GM21423 (cell line): ENCODE measurements around the gene ZCCHC10.
"Not testable (repeated sequence)": the region's sequence is repeated elsewhere in the genome, so short reads cannot be mapped to it uniquely, and the experiment has no call there.

Source experiments
- ATAC-seq: cut with Tn5 transposase; IDR thresholded peaks from one replicate; pipeline ENCODE4 v1.9.1; 2021; ENCODE audit warnings: mild to moderate bottlenecking, moderate library complexity; ENCODE audit not compliant: unreplicated experiment

The ZCCHC10 gene

GRCh38 chr5:133046560-133046959, 20.2 kb upstream of the ZCCHC10 start:
- ATAC-seq: not testable (repeated sequence)

- ATAC-seq: no peak
Measured at GRCh38 chr5:133041910-133042309, 15.6 kb upstream of the ZCCHC10 start.

- ATAC-seq: no peak
Measured at GRCh38 chr5:133041157-133041784, 14.9 kb upstream of the ZCCHC10 start.

- ATAC-seq: not testable (repeated sequence)
Measured at GRCh38 chr5:133036677-133037076, 10.3 kb upstream of the ZCCHC10 start.

GRCh38 chr5:133035224-133035623, 8.9 kb upstream of the ZCCHC10 start:
- no peak for ATAC-seq

- no peak for ATAC-seq
Measured at GRCh38 chr5:133034064-133034463, 7.7 kb upstream of the ZCCHC10 start.

- no peak for ATAC-seq
Measured at GRCh38 chr5:133032852-133033742, 6.7 kb upstream of the ZCCHC10 start.

- ATAC-seq: no peak
Measured at GRCh38 chr5:133030343-133031005, 4.1 kb upstream of the ZCCHC10 start.

GRCh38 chr5:133029416-133029815, 3.1 kb upstream of the ZCCHC10 start:
- no peak for ATAC-seq

GRCh38 chr5:133026664-133027153, 360 bp upstream of the ZCCHC10 start:
- no peak for ATAC-seq

GRCh38 chr5:133019471-133019870, 6.9 kb downstream of the ZCCHC10 start:
- ATAC-seq: not testable (repeated sequence)

- no peak for ATAC-seq
Measured at GRCh38 chr5:133017964-133018363, 8.4 kb downstream of the ZCCHC10 start.

- no peak for ATAC-seq
Measured at GRCh38 chr5:133015466-133015865, 10.9 kb downstream of the ZCCHC10 start.

- not testable (repeated sequence) for ATAC-seq
Measured at GRCh38 chr5:133008455-133008854, 17.9 kb downstream of the ZCCHC10 start.

- ATAC-seq: no peak
Measured at GRCh38 chr5:133006653-133007052, 19.7 kb downstream of the ZCCHC10 start.

GRCh38 chr5:132999246-132999645, 27.1 kb downstream of the ZCCHC10 start:
- ATAC-seq: no peak

GRCh38 chr5:132998556-132998955, 27.8 kb downstream of the ZCCHC10 start:
- no peak for ATAC-seq

GRCh38 chr5:132996307-132996706, 30.0 kb downstream of the ZCCHC10 start:
- ATAC-seq: no peak

GRCh38 chr5:132987531-132988408, 38.6 kb downstream of the ZCCHC10 start:
- no peak for ATAC-seq

GRCh38 chr5:132982971-132983370, 43.4 kb downstream of the ZCCHC10 start:
- ATAC-seq: not testable (repeated sequence)
